ENCODE results near the gene GALNT2. TPM values are rescaled to one million over a fixed set of nuclear protein-coding genes. Genes with fewer than 3 reads are reported as not detected.

The GALNT2 gene
- total and polyA plus RNA-seq, 12 donors: 9.7 to 35.1 (median 25.8) TPM

DNA sequence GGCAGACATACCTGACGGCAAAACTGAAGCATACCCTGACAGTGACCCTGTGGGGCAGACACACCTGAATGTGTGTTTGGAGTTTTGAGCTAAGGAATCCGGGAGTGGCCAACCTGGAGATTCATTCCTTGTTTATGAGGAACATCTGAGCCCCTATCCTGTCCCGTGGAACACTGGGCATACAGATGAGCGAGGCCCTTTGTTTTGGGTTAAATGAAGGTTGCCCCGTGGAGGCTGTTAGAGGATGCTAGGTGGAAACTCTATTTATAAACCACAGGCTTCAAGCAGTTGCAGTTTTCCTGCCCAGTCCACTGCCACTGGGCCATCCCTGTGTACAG is 18.1 kb downstream of the GALNT2 start:
- ATAC-seq (no peak), DNase-seq (no peak)
- intact Hi-C loops (cut with DNase I): loop anchor here in 1 of 10 donors (10.0 kb wide), 1 partner anchor 420 kb away; no protein-coding TSS in a partner anchor
- TF ChIP-seq, protein P1, sequence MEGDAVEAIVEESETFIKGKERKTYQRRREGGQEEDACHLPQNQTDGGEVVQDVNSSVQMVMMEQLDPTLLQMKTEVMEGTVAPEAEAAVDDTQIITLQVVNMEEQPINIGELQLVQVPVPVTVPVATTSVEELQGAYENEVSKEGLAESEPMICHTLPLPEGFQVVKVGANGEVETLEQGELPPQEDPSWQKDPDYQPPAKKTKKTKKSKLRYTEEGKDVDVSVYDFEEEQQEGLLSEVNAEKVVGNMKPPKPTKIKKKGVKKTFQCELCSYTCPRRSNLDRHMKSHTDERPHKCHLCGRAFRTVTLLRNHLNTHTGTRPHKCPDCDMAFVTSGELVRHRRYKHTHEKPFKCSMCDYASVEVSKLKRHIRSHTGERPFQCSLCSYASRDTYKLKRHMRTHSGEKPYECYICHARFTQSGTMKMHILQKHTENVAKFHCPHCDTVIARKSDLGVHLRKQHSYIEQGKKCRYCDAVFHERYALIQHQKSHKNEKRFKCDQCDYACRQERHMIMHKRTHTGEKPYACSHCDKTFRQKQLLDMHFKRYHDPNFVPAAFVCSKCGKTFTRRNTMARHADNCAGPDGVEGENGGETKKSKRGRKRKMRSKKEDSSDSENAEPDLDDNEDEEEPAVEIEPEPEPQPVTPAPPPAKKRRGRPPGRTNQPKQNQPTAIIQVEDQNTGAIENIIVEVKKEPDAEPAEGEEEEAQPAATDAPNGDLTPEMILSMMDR (IDR thresholded peaks at IDR 0.05): no peak
- H3K4me3 ChIP-seq: no peak overlapping the region
- H3K36me3 ChIP-seq: peaks cover 0 to 19% (median 0%) of the 10 kb centered on the region in 9 donors
- H3K27ac ChIP-seq: peak overlapping the region in 3 of 10 donors; percentile 22 to 74 (median 36)
- H3K4me1 ChIP-seq: peaks cover 9 to 68% (median 45%) of the 10 kb centered on the region in 9 donors
- WGBS, 2 donors: 91 to 95% methylated on average over 5 of the region's 5 CpGs
- no peaks in the 10 kb centered on the region for H3K9me3 ChIP-seq
- no peaks in the 10 kb centered on the region for H3K27me3 ChIP-seq

DNA sequence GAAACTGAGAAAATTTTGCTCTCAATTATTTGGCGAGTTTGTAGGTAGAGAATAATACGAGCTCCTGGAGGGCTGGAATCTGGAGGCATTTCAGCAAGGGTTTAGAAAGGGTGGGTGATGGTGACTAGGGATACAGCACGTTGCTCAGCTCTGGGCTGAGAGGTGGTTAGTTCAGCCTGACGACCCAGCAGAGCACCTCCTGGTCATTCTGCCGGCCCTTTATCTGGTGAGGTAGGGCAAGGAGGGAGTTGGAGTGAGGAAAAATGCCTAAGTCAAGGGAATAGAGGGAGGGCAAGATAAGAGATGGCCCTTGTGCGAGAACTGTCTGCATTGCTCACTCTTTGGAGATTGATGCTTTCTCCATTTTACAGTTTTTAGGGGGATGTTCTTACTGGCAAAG is 19.1 kb downstream of the GALNT2 start:
- no peak overlapping the region for H3K4me3 ChIP-seq
- H3K9me3 ChIP-seq: no peaks in the 10 kb centered on the region
- ATAC-seq (no peak), DNase-seq (no peak)
- 78 to 81% methylated on average over 6 of the region's 6 CpGs for WGBS, 2 donors
- H3K4me1 ChIP-seq: peaks cover 2 to 61% (median 35%) of the 10 kb centered on the region in 9 donors
- no peaks in the 10 kb centered on the region for H3K27me3 ChIP-seq
- peaks cover 0 to 17% (median 0%) of the 10 kb centered on the region in 9 donors for H3K36me3 ChIP-seq
- intact Hi-C loops (cut with DNase I): loop anchor here in 1 of 10 donors (10.0 kb wide), 1 partner anchor 421 kb away; no protein-coding TSS in a partner anchor
- TF ChIP-seq, protein P1 (IDR thresholded peaks at IDR 0.05): no peak
- H3K27ac ChIP-seq: peak overlapping the region in 1 of 10 donors; percentile 74

DNA sequence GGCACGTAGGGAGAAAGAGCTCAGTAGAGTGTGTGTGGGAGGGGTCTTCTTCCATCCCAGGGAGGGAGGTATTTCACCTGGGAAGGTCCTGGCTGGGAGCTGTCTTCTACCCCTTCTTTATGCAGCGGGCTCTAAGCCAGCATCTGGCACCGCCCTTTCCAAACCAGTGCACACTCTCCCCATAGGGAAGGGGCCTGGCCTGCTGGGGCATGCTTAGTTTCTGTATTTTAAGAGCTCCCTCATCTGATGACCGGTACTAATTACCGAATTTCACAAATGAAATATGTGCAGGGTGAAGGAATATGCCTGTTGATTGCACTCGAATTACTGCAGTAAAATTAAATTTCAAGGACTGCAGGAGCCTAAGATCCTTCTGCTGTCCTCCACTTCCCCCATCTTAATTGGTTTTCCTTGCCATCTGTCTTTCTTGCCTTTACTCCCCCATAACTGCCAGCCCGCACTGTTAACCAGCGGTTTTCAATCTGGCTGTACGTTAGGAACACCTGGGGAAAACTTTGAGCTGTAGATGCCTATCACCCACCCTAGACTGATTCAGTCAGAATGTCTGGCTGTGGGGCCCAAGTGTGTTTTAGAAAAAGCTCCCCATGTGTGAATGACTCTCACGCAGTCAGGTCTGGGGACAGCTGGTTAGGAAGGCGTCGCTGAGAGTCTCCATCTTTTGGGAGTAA is 20.1 kb downstream of the GALNT2 start:
- 88 to 94% methylated on average over 12 of the region's 12 CpGs for WGBS, 2 donors
- H3K4me1 ChIP-seq: peaks cover 0 to 52% (median 32%) of the 10 kb centered on the region in 9 donors
- H3K27me3 ChIP-seq: no peaks in the 10 kb centered on the region
- ATAC-seq (no peak), DNase-seq (no peak)
- TF ChIP-seq, protein P1 (IDR thresholded peaks at IDR 0.05): no peak
- H3K36me3 ChIP-seq: peaks cover 0 to 21% (median 0%) of the 10 kb centered on the region in 9 donors
- intact Hi-C loops (cut with DNase I): loop anchor here in 1 of 10 donors (10.0 kb wide), 1 partner anchor 422 kb away; no protein-coding TSS in a partner anchor
- peak overlapping the region in 1 of 10 donors; percentile 18 for H3K27ac ChIP-seq
- H3K9me3 ChIP-seq: no peaks in the 10 kb centered on the region
- H3K4me3 ChIP-seq: no peak overlapping the region

DNA sequence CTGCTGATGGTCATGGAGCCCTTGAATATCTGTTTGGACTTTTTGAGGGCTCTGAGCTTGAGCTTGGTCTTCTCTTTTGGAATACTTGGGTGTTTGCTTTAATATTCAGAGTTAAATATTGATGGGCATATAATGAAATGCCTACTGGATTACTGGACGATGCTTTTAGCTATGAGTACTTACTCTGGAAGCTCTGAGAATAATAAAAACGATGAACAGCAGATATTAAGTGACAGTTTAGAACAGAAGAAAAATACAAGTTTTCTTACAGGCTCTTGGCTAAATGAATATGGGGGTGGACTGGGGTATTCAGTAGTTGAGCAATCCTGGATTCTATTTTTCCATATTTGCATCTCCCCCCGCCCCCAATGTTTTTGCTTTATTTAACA is 20.7 kb downstream of the GALNT2 start:
- Histone ChIP-seq H3K4me3 (no peak overlapping the region), H3K27ac (no peak overlapping the region), H3K27me3 (no peaks in the 10 kb centered on the region), H3K4me1 (peaks cover 0 to 52% (median 32%) of the 10 kb centered on the region in 9 donors), H3K9me3 (no peaks in the 10 kb centered on the region), H3K36me3 (peaks cover 0 to 26% (median 0%) of the 10 kb centered on the region in 9 donors)
- intact Hi-C loops (cut with DNase I): loop anchor here in 1 of 10 donors (10.0 kb wide), 1 partner anchor 423 kb away; no protein-coding TSS in a partner anchor
- 82 to 84% methylated on average over 3 of the region's 3 CpGs for WGBS, 2 donors
- ATAC-seq: no peak
- TF ChIP-seq, protein P1 (IDR thresholded peaks at IDR 0.05): no peak
- DNase-seq: no peak

Data from heart right ventricle (tissue), 16 donors.